Endodermal cell (in vitro differentiated cells): Measurements from ENCODE around the gene QSOX2. TPM values are rescaled to one million over a fixed set of nuclear protein-coding genes. Genes with fewer than 3 reads are reported as not detected.

Experiments
- DNase-seq: peaks from one replicate; pipeline ENCODE4 v3.0.0-alpha.2; 2017
- H3K27ac ChIP-seq: 2 replicates; pipeline ENCODE4 v1.5.1; 2013; ENCODE audit warnings: mild to moderate bottlenecking, low read depth, low read length, moderate library complexity
- H3K27me3 ChIP-seq: 2 replicates; pipeline ENCODE4 v1.6.1; 2013; ENCODE audit warnings: mild to moderate bottlenecking, low read length, moderate library complexity; ENCODE audit not compliant: insufficient read depth, control insufficient read depth, poor library complexity, severe bottlenecking
- H3K36me3 ChIP-seq: 2 replicates; pipeline ENCODE4 v1.7.0; 2013; ENCODE audit warnings: mild to moderate bottlenecking, low read length, moderate library complexity; ENCODE audit not compliant: control insufficient read depth, insufficient read depth
- H3K4me1 ChIP-seq: one replicate; pipeline ENCODE4 v1.7.0; 2013; ENCODE audit warnings: low read length; ENCODE audit not compliant: control insufficient read depth, insufficient read depth
- H3K4me3 ChIP-seq: 2 replicates; pipeline ENCODE4 v1.5.1; 2013; ENCODE audit warnings: mild to moderate bottlenecking, low read length, moderate library complexity
- H3K9ac ChIP-seq: 2 replicates; pipeline ENCODE4 v1.6.1; 2013; ENCODE audit warnings: mild to moderate bottlenecking, low read length, moderate library complexity; ENCODE audit not compliant: poor library complexity, severe bottlenecking; ENCODE audit errors: extremely low read depth
- H3K9me3 ChIP-seq: 2 replicates; pipeline ENCODE4 v1.6.1; 2013; ENCODE audit warnings: mild to moderate bottlenecking, low read length, moderate library complexity; ENCODE audit not compliant: control insufficient read depth
- H3K27ac Mint-ChIP-seq: 2 replicates; pipeline ENCODE4 v1.8.0; 2020; ENCODE audit warnings: mixed read lengths
- H3K27me3 Mint-ChIP-seq: 2 replicates; pipeline ENCODE4 v1.8.0; 2021; ENCODE audit warnings: mild to moderate bottlenecking, mixed read lengths; ENCODE audit not compliant: insufficient read depth
- H3K36me3 Mint-ChIP-seq: 2 replicates; pipeline ENCODE4 v1.8.0; 2020; ENCODE audit warnings: low read depth, mixed read lengths
- H3K4me1 Mint-ChIP-seq: 2 replicates; pipeline ENCODE4 v1.8.0; 2020; ENCODE audit warnings: mixed read lengths
- H3K4me3 Mint-ChIP-seq: 2 replicates; pipeline ENCODE4 v1.8.0; 2020; ENCODE audit warnings: mild to moderate bottlenecking, moderate library complexity, mixed read lengths
- H3K9me3 Mint-ChIP-seq: 2 replicates; pipeline ENCODE4 v1.8.0; 2020; ENCODE audit warnings: mild to moderate bottlenecking, mixed read lengths
- WGBS, 2 experiments: methylation state at CpG; one replicate each; pipeline versions ENCODE4 v1.1.5 to v1.1.7; 2013; ENCODE audit warnings: missing lambda C conversion rate in 2 of 2, mixed read lengths in 1 of 2; ENCODE audit not compliant: insufficient coverage in 1 of 2, insufficient read length in 1 of 2; 5-methylcytosine and 5-hydroxymethylcytosine counted together
- total RNA-seq, 2 donors: library from RNA; stranded (reverse); fragmentation: NEBNext Ultra II Directional in 1 of 2; extraction: Animal tissue kit (Norgen Biotek cat#: 25700) in 1 of 2; gene quantifications; 2 replicates in 1 of 2; 3 replicates in 1 of 2; pipeline ENCODE4 v1.2.1, GENCODE V29; 2021
- TF ChIP-seq, protein P1 (sequence below): fragments of 200-600 bp; sonication (generic); conservative IDR thresholded peaks from 2 replicates; pipeline ENCODE4 v1.5.0; 2021; ENCODE audit warnings: antibody characterized with exemption, mild to moderate bottlenecking

QSOX2 gene
- total RNA-seq, 2 donors from 2014 or later = 22.0 to 26.3 TPM

DNA sequence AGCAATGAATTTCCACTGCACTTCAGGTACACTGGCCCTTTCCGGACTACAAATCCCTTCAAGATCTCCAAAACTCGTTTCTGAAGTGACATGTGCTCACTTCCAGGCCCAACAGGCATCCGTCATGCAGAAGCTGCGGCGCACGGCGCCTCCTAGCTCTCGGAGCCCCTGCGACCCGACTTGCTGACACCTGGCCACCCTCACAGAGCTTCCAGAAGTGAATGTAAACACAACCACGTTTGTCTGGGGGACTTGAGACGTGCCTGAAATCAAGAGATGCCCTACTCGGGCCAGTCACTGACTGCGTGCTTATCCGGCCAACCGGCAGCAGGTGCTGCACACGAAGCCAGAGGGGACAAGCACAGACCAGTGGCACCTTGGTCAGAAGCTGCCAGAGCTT, 35.8 kb downstream of the QSOX2 start:
- TF ChIP-seq, protein P1, sequence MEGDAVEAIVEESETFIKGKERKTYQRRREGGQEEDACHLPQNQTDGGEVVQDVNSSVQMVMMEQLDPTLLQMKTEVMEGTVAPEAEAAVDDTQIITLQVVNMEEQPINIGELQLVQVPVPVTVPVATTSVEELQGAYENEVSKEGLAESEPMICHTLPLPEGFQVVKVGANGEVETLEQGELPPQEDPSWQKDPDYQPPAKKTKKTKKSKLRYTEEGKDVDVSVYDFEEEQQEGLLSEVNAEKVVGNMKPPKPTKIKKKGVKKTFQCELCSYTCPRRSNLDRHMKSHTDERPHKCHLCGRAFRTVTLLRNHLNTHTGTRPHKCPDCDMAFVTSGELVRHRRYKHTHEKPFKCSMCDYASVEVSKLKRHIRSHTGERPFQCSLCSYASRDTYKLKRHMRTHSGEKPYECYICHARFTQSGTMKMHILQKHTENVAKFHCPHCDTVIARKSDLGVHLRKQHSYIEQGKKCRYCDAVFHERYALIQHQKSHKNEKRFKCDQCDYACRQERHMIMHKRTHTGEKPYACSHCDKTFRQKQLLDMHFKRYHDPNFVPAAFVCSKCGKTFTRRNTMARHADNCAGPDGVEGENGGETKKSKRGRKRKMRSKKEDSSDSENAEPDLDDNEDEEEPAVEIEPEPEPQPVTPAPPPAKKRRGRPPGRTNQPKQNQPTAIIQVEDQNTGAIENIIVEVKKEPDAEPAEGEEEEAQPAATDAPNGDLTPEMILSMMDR = no peak
- Mint-ChIP-seq H3K27me3 (peaks cover 1% of the 10 kb centered on the region), H3K9me3 (peaks cover 3% of the 10 kb centered on the region), H3K4me1 (no peaks in the 10 kb centered on the region), H3K27ac (no peak overlapping the region), H3K36me3 (peaks cover 29% of the 10 kb centered on the region), H3K4me3 (no peak overlapping the region)
- 85 to 87% methylated on average over 13 to 17 of the region's 17 CpGs for WGBS, 2 experiments
- Histone ChIP-seq H3K27me3 (peaks cover 13% of the 10 kb centered on the region), H3K36me3 (peaks cover 17% of the 10 kb centered on the region), H3K9me3 (peaks cover 10% of the 10 kb centered on the region), H3K27ac (no peak overlapping the region), H3K4me3 (no peak overlapping the region), H3K9ac (no peak overlapping the region), H3K4me1 (no peaks in the 10 kb centered on the region)
- no peak for DNase-seq

- peaks cover 19% of the 10 kb centered on the region for H3K27me3 ChIP-seq
- TF ChIP-seq, protein P1 = no peak
- WGBS, 2 experiments = 92 to 95% methylated on average over 14 to 17 of the region's 17 CpGs
- no peak overlapping the region for H3K27ac ChIP-seq
- H3K9ac ChIP-seq = no peak overlapping the region
- H3K4me3 ChIP-seq = no peak overlapping the region
- peaks cover 24% of the 10 kb centered on the region for H3K36me3 Mint-ChIP-seq
- no peak overlapping the region for H3K27ac Mint-ChIP-seq
- peaks cover 8% of the 10 kb centered on the region for H3K9me3 ChIP-seq
- no peaks in the 10 kb centered on the region for H3K4me1 Mint-ChIP-seq
- DNase-seq = no peak
- peaks cover 12% of the 10 kb centered on the region for H3K36me3 ChIP-seq
- peaks cover 7% of the 10 kb centered on the region for H3K27me3 Mint-ChIP-seq
- peaks cover 3% of the 10 kb centered on the region for H3K9me3 Mint-ChIP-seq
- H3K4me1 ChIP-seq = no peaks in the 10 kb centered on the region
- H3K4me3 Mint-ChIP-seq = no peak overlapping the region
These were observed 36.4 kb downstream of the QSOX2 start for GRCh38 chr9:136209232-136209631.

DNA sequence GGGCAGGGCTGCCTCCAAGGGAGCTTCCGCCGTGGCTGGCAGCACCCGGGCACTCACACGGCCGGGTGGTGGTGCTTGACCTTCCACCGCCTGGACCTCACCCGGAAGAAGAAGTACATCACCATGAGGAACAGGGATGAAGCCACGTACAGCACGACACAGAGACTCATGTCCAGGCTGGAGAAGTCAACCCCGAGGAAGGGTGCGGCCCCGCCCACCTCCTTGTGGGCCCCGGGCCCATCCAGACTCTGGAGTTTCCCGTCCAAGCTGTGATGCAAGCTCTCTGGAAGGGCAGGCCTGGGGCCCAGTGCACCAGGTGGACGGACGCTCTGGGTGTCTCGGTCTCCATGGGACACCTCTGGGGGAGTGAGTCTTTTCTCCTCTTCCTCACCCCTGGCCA, 36.9 kb downstream of the QSOX2 start:
- Histone ChIP-seq H3K9ac (no peak overlapping the region), H3K27ac (no peak overlapping the region), H3K27me3 (peaks cover 25% of the 10 kb centered on the region), H3K4me3 (no peak overlapping the region), H3K4me1 (no peaks in the 10 kb centered on the region), H3K9me3 (peaks cover 2% of the 10 kb centered on the region), H3K36me3 (peaks cover 6% of the 10 kb centered on the region)
- DNase-seq = no peak
- 93 to 98% methylated on average over 16 to 17 of the region's 17 CpGs for WGBS, 2 experiments
- peaks cover 18% of the 10 kb centered on the region for H3K36me3 Mint-ChIP-seq
- TF ChIP-seq, protein P1 = no peak
- no peak overlapping the region for H3K27ac Mint-ChIP-seq
- no peaks in the 10 kb centered on the region for H3K4me1 Mint-ChIP-seq
- peaks cover 1% of the 10 kb centered on the region for H3K9me3 Mint-ChIP-seq
- H3K4me3 Mint-ChIP-seq = no peak overlapping the region
- H3K27me3 Mint-ChIP-seq = peaks cover 12% of the 10 kb centered on the region
